HG03439 (cell line): Measurements from ENCODE around the gene ARHGAP33.
"Not testable (repeated sequence)": the region's sequence is repeated elsewhere in the genome, so short reads cannot be mapped to it uniquely, and the experiment has no call there.

Experiments used
- ATAC-seq: cut with Tn5 transposase; IDR thresholded peaks from one replicate; pipeline ENCODE4 v1.9.1; 2021; ENCODE audit warnings: mild to moderate bottlenecking, moderate library complexity; ENCODE audit not compliant: unreplicated experiment

Gene ARHGAP33

DNA sequence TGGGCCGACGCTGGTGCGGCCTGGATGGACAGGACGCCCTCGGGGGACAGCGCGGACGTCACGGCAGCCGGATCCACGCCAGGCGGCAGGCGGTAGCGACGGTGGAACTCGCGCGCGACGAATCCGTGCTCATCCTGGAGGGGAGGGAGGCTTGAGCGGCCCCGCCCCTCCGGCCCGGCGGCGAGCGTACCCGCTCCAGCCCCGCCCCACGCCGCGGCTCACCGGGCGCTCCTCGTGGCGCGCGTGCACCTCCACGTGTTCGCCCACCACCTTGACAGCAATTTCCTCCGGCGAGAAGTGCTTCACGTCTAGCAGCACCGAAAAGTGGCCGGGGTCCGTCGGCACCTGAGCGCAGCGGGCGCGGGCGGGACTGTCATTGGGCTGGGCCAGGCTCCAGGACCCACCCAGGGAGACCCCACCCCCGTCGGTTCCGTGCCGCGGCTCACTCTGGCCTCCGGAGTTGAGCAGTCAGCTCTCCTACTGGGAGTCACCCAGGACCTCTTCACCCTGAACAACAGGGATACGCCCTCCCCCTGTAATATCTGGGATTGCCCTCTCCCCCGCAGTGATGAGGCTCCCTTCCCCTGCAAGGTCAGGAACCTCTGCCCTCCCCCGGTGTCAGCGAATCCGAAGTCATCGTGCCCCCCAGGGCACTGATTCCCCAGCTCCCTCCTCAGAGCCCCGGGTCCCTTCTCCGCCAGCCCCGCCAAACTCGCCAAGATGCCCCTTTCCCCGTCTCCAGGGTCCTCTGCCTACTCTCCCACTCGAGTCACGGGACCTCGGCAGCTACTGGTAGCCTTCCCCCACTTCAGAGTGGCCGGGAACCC lies 19.6 kb upstream of the ARHGAP33 start:
- ATAC-seq: no peak

- ATAC-seq: no peak
Measured at GRCh38 chr19:35756377-35757230, 18.8 kb upstream of the ARHGAP33 start, which contains the start of gene HSPB6. HSPB6 (minus strand) TSS chr19:35757029; CDS start chr19:35757008, 21 bp downstream.

DNA sequence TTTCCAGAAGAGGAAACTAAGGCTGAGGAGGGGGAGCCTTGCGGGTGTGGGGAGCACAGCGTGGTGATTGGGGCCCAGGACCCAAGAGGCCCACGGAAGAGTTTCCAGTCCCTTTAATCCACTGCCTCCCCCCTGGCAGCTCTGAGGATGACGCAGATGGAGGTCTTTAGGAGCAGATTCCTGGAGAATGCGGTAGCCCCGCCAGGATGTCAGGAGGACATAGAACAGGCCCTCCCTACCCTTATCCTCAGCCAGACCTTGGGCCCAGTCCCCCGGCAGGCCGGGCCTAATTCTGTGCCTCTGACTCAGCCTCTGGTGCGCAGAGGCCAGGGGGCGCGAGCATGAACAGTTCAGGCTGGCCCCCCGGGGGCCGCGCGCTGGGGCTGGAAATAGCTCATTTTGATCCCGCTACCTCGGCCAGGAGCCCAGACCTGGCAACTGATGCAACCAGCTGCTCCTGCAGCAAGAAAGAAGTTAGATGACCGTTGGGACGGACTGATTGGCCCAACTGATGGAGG lies 18.1 kb upstream of the ARHGAP33 start:
- ATAC-seq: peak; percentile 1

GRCh38 chr19:35757749-35758608 lies 17.4 kb upstream of the ARHGAP33 start, which contains the start of gene PROSER3:
PROSER3 (plus strand) TSS chr19:35758176; CDS start chr19:35758216, 40 bp downstream.
- peak; percentile 92 for ATAC-seq

DNA sequence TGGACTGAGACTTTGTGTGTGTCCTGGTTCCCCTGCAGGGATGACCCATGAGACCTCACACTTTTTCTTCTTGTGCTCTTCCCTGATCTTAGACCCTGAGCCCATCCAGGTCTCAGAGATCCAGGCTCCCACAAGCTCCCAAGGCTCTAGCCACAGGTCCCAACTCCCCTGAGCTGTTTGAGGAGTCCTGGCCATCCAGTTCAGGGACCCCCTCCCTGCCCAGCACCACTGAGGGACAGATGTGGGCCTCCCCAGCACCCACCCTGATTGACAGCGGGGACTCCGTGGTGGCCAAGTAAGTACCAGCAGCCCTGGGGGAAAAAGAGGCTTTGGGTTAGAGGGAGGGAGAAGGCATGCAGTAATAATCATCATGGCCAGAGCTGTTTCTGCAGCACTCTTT lies 15.7 kb upstream of the ARHGAP33 start:
- ATAC-seq: no peak

GRCh38 chr19:35760711-35761349 lies 14.5 kb upstream of the ARHGAP33 start:
- ATAC-seq: no peak

DNA sequence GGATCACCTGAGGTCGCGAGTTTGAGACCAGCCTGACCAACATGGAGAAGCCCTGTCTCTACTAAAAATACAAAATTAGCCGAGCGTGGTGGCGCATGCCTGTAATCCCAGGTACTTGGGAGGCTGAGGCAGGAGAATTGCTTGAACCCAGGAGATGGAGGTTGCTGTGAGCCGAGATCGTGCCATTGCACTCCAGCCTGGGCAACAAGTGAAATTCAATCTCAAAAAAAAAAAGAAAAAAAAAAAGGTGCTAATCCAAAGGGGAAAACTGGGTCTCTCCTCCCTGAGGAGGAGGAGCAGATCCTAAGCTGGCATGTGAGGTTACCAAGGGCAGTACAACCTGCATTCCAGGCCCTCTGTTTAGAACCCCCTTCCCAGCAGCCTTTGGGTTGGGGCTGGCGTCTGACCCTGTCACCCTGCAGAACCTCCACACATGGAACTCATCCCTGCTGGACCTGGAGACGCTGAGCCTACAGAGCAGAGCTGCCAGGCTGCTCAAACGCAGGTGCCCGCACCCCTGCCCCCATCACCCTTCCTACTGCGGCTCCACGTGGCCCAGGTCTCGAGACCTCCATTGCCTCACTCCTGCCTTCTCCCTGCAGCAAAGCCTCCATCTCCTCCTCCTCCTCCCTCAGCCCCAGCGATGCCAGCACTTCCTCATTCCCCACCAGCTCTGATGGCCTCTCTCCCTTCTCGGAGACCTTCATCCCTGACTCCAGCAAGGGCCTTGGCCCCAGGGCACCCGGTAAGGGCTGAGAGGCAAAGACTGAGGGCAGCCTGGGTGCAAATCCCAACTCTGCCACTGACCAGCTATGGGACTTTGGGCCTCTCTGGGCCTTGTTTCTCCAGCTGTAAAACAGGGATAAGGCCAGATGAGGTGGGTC lies 10.7 kb upstream of the ARHGAP33 start:
- ATAC-seq: no peak

DNA sequence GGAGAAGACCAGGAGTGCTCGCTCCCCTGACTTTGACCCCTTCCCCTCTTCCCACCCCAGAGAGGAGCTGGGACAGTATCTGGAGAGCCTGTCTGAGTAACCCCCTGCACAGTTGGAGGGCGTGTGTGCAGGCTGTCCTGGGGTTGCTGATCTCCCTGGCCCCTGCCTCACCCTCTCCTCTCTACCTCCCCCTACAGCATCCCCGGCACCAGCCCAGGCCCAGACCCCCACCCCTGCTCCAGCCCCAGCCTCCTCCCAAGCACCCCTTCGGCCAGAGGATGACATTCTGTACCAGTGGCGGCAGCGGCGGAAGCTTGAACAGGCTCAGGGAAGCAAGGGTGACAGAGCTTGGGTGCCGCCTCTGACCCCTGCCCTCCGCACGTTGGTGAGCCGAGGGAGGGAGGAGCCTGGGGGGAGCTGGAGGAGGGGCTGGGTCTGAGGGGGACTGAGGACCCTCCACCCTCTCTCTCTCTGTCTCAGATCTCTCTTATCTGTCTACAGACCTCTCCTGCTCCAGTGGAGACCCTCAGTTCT lies 8.7 kb upstream of the ARHGAP33 start:
- no peak for ATAC-seq

DNA sequence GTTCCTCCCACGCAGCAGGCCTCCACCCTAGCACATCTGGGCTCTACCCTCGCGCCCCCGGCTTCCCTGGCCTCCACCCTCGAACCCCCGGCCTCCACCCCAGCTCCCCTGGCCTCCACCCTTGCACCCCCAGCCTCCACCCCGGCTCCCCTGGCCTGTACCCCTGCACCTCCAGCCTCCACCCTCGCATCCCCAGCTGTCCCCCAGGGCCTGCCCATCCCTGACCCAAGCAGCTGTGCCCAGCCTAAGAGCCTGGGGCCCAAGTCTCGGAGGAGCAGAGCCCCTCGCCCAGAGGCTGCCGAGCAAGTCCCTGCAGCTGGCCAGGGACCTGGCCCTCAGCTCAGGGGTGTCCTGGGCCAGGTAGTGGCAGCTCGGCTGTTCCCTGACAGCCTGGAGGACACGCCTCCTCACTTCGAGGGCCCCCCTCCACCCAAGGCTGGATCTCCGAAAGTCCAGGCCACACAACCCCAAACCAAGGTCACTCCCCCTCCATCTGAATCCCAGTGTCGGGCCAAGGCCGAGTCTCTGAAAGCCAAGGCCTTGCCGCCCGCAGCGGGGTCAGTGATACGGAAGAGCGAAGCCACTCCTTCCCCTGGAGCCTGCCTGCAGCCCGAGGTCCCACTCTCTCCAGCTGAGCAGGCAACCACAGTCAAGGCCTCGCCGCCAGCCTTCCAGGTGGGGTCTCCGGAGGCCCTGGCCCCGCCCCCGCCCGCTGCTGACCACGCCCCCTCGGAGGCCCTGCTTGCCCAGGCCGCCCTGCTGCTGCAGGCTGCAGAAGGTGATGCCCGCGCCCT lies 7.9 kb upstream of the ARHGAP33 start:
- ATAC-seq: no peak

DNA sequence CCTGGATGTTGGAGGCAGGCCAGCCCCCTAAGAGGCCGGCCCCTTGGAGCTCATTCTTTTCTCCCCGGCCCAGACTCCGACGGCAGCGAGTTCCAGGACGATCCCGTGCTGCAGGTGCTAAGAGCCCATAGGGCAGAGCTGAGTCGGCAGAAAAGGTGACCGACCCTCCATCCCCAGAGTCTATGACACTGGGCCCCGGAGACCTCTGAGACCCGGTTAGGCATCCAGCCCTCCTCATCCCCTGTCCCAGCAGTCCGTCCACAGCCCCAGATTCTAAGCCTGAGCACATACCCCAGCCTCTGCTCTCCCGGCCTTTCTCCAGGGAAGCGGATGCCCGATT lies 7.3 kb upstream of the ARHGAP33 start:
- no peak for ATAC-seq

DNA sequence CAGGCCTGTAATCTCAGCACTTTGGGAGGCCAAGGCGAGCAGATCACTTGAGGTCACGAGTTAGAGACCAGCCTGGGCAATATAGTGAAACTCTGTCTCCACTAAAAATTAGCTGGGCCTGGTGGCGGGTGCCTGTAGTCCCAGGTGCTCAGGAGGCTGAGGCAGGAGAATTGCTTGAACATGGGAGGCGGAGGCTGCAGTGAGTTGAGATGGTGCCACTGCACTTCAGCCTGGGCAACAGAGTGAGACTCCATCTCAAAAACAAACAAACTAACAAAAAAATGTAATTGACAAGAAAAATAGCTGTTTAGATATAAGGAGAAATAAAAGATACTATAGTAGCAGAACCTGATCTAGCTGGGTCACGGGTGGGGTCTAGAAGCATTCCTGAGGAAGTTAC lies 3.0 kb upstream of the ARHGAP33 start:
- ATAC-seq: not testable (repeated sequence)

DNA sequence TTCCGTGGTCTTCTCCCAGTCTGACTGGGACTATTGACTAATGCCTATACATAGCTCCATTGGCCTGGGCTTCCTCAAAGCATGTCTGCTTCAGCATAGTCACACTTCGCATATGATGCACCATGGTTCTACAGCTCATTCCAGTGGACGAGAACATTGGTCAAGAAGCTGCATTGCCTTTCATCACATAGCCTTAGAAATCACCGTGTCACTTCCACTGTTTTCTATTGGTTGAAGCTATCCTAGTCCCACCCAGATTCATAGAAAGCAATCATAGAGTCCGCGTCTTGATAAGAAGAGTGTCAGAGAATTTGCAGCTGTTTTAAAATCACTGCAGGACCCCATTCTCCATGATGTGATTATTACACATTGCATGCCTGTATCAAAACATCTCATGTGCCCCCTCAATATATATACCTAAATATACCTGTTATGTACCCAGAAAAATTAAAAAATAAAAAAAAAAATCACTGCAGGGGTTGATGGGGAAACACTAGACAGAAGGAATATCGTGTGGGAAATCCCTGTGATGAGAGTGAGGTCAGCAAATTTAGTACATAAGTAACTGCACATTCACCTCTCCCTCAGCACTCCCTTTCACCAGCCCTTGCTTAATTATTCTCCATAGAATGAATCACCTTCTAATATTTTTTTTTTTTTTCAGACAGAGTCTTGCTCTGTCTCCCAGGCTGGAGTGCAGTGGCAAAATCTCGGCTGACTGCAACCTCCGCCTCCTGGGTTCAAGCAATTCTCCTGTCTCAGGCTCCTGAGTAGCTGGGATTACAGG lies 2.2 kb upstream of the ARHGAP33 start:
- ATAC-seq: no peak

DNA sequence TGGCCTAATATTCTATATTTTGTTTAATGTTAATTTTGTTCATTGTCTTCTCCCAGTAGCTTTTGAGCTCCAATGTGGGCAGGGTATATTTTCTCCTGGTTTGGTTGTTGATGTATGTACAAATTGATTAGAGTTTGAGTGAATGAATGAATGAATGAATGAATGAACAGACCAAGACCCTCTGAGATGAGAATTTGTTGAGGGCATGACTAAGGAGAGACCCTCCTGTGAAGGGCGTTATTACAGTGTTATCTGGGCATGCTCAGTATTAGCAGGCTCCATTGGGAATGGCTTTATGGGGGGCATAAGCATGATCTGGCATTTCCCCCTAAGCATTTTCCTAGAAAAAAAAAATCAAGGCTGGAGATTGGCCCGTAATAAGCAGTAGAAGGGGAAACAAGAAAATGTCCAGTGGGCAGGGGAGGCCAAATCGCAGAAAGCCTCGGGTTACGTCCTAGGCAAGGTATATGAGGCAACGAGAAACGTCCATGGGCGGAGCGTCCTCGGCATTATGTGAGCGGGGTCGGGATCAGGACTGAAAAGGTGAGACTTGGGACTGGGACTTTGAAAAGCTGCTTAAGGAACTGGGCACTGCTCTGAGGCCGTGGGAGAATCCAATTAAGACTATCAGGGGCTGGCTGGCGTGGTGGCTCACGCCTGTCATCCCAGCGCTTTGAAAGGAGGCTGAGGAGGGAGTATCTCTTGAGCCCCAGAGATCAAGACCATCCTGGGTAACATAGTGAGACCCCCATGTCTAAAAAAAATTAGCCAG lies 904 bp upstream of the ARHGAP33 start:
- ATAC-seq: no peak

GRCh38 chr19:35775046-35775297 lies 392 bp upstream of the ARHGAP33 start:
- ATAC-seq: no peak

DNA sequence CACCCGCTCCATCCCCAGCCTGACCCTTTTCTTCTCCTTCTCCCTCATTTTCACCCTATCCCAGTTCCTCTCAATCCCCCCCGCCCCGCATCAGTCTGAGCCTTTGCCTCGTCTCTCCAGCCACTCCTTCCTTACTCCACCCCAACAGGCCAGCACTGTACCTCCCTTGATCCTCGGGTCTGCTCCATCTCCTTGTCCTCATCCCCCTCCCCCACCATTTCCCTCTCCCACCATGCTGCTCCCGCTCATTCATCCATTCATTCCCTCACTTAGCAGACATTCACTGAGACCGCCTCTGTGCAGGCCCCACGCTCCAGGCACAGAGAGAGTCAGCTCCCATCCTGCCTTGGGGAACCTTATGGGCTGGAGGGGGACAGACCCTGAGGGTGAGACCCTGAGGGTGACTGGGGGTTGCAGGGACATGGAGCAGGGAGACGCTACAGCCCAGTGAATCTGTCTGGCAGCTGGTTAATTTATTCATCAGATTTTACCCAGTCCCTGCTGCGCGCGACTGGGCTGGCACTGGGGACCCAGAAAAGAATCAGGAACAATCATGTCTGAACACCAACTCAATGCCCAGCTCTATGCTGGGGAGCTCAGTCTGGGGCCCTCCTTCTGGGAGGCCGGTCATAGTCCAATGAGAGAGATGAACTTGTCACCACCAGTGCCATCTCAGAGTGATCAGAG lies 881 bp downstream of the ARHGAP33 start:
- no peak for ATAC-seq

DNA sequence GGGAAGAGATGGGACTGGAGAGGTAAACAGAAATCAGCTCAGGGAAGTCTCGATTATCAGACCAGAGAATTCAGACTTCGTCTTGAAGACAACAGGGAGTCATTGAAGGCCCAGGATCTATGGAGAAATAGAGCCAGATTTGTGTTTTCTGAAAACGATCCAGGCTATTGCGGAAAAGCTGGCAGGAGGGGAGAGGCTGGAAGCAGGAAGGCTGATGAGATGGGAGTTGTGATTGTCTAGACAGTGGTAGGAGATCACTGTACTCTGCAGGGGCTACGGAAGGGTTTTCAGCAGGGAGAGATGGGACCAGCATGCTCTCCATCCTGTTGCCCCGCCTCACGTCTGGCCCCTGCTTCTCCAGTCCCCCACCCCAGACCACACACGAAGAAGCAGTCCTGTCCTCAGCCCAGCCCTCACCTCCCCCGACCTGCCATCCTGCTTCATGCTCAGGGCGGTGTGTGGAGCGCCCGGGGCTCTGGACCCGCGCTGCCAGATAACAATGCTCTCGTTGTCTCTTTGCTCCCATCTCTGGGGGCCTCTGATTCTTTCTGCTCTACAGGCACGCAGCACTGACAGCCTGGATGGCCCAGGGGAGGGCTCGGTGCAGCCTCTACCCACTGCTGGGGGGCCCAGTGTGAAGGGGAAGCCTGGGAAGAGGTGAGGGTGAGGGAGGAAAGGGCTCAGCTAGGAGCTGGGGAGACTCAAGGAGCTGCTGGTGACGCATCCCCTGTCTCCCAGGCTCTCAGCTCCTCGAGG lies 1.9 kb downstream of the ARHGAP33 start:
- ATAC-seq: no peak
